ENCODE measurements around the gene PTGER1. TPM values are rescaled to one million over a fixed set of nuclear protein-coding genes. Genes with fewer than 3 reads are reported as not detected.

The PTGER1 gene
- total and polyA plus RNA-seq, 9 of the 15 experiments (the other 6 are each of a cell fraction or from before 2014, with no cell fraction given): 0.06 to 0.36 (median 0.31) TPM; not detected in 5

DNA sequence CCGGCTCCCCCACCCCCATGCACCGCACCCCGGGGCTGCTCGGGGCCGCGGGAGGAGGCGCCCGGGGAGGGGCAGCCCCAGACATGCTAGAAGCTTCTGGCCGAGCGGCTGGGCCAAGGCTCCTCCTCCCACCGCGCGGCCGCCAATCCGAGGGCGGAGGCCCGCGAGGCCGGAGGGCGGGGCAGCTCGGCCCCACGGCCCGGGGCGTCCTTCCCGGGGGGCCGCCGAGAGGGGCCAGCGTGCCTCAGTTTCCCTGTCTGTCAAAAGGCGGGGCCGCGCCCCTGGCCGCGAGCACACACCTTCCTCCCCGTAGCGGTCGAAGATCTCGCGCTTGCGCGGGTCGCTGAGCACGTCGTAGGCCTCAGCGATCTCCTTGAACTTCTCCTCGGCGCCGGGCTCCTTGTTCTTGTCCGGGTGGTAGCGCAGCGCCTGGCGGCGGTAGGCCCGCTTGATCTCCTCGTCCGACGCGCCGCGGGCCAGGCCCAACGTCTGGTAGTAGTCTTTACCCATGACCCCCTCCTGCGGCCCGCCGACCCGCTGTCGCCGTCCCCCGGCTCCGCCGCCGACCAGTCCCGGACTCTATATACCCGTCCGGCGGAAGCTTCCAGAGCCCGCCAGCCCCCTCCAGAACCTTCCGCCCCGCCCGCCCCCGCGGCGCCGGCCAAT, 42.8 kb upstream of the PTGER1 start, which contains the start of gene DNAJB1 (continued):
- TF ChIP-seq, protein P1, sequence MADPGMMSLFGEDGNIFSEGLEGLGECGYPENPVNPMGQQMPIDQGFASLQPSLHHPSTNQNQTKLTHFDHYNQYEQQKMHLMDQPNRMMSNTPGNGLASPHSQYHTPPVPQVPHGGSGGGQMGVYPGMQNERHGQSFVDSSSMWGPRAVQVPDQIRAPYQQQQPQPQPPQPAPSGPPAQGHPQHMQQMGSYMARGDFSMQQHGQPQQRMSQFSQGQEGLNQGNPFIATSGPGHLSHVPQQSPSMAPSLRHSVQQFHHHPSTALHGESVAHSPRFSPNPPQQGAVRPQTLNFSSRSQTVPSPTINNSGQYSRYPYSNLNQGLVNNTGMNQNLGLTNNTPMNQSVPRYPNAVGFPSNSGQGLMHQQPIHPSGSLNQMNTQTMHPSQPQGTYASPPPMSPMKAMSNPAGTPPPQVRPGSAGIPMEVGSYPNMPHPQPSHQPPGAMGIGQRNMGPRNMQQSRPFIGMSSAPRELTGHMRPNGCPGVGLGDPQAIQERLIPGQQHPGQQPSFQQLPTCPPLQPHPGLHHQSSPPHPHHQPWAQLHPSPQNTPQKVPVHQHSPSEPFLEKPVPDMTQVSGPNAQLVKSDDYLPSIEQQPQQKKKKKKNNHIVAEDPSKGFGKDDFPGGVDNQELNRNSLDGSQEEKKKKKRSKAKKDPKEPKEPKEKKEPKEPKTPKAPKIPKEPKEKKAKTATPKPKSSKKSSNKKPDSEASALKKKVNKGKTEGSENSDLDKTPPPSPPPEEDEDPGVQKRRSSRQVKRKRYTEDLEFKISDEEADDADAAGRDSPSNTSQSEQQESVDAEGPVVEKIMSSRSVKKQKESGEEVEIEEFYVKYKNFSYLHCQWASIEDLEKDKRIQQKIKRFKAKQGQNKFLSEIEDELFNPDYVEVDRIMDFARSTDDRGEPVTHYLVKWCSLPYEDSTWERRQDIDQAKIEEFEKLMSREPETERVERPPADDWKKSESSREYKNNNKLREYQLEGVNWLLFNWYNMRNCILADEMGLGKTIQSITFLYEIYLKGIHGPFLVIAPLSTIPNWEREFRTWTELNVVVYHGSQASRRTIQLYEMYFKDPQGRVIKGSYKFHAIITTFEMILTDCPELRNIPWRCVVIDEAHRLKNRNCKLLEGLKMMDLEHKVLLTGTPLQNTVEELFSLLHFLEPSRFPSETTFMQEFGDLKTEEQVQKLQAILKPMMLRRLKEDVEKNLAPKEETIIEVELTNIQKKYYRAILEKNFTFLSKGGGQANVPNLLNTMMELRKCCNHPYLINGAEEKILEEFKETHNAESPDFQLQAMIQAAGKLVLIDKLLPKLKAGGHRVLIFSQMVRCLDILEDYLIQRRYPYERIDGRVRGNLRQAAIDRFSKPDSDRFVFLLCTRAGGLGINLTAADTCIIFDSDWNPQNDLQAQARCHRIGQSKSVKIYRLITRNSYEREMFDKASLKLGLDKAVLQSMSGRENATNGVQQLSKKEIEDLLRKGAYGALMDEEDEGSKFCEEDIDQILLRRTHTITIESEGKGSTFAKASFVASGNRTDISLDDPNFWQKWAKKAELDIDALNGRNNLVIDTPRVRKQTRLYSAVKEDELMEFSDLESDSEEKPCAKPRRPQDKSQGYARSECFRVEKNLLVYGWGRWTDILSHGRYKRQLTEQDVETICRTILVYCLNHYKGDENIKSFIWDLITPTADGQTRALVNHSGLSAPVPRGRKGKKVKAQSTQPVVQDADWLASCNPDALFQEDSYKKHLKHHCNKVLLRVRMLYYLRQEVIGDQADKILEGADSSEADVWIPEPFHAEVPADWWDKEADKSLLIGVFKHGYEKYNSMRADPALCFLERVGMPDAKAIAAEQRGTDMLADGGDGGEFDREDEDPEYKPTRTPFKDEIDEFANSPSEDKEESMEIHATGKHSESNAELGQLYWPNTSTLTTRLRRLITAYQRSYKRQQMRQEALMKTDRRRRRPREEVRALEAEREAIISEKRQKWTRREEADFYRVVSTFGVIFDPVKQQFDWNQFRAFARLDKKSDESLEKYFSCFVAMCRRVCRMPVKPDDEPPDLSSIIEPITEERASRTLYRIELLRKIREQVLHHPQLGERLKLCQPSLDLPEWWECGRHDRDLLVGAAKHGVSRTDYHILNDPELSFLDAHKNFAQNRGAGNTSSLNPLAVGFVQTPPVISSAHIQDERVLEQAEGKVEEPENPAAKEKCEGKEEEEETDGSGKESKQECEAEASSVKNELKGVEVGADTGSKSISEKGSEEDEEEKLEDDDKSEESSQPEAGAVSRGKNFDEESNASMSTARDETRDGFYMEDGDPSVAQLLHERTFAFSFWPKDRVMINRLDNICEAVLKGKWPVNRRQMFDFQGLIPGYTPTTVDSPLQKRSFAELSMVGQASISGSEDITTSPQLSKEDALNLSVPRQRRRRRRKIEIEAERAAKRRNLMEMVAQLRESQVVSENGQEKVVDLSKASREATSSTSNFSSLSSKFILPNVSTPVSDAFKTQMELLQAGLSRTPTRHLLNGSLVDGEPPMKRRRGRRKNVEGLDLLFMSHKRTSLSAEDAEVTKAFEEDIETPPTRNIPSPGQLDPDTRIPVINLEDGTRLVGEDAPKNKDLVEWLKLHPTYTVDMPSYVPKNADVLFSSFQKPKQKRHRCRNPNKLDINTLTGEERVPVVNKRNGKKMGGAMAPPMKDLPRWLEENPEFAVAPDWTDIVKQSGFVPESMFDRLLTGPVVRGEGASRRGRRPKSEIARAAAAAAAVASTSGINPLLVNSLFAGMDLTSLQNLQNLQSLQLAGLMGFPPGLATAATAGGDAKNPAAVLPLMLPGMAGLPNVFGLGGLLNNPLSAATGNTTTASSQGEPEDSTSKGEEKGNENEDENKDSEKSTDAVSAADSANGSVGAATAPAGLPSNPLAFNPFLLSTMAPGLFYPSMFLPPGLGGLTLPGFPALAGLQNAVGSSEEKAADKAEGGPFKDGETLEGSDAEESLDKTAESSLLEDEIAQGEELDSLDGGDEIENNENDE (IDR thresholded peaks at IDR 0.05; ENCODE audit: low read depth, low read length): no peak
- TF ChIP-seq FOXJ3 (CRISPR knock-in tag; IDR thresholded peaks at IDR 0.05): no peak
- no peak for TF ChIP-seq ZNF146 (CRISPR knock-in tag; IDR thresholded peaks at IDR 0.05; ENCODE audit: unreplicated experiment)
- peak; percentile 8; the same call in 1 of the 2 replicates for TF ChIP-seq DPF2 (IDR thresholded peaks at IDR 0.05)
- peak; percentile 83 for TF ChIP-seq GTF2A2 (tag; IDR thresholded peaks at IDR 0.05)
- TF ChIP-seq CBX1 (IDR thresholded peaks at IDR 0.05; ENCODE audit: low read depth): peak; percentile 87; the same call in 1 of the 2 replicates
- no peak for TF ChIP-seq RFX7 (CRISPR knock-in tag; IDR thresholded peaks at IDR 0.05)
- TF ChIP-seq SRF (CRISPR knock-in tag; IDR thresholded peaks at IDR 0.05): no peak
- TF ChIP-seq ZNF165 (CRISPR knock-in tag; IDR thresholded peaks at IDR 0.05; ENCODE audit: borderline replicate concordance): no peak
- no peak for TF ChIP-seq ZNF79 (CRISPR knock-in tag; IDR thresholded peaks at IDR 0.05; ENCODE audit: low read depth)
- peak; percentile 63; the same call in 1 of the 2 replicates for TF ChIP-seq SLC30A9 (CRISPR knock-in tag; IDR thresholded peaks at IDR 0.05)
- TF ChIP-seq IFI16 (CRISPR knock-in tag; IDR thresholded peaks at IDR 0.05): no peak
- peak; percentile 77 for TF ChIP-seq EP400 (IDR thresholded peaks at IDR 0.05)
- no peak for TF ChIP-seq TAL1 (IDR thresholded peaks at IDR 0.05)
- TF ChIP-seq HNRNPK (IDR thresholded peaks at IDR 0.05; ENCODE audit: low read depth, low read length, poor library complexity, severe bottlenecking): no peak
- no peak for TF ChIP-seq HMG20A (CRISPR knock-in tag; conservative IDR thresholded peaks at IDR 0.05)
- no peak for TF ChIP-seq ZNF3 (CRISPR knock-in tag; IDR thresholded peaks at IDR 0.05)
- TF ChIP-seq GATAD2A (IDR thresholded peaks at IDR 0.05): 0 out of 2 replicates have a peak, but pooled peaks have one; percentile 45
